AG09309 (cell line): ENCODE measurements around the gene PYGO1.

Experiments used
- DNase-seq: peaks from one replicate; pipeline ENCODE4 v3.0.0-alpha.2; 2010; ENCODE audit warnings: low read depth
- H3K4me3 ChIP-seq: 2 replicates; pipeline ENCODE4 v1.5.1; 2011; ENCODE audit warnings: mild to moderate bottlenecking, low read depth, low read length, moderate library complexity; ENCODE audit not compliant: control insufficient read depth
- TF ChIP-seq, protein P1 (sequence below): IDR thresholded peaks from 2 replicates; pipeline ENCODE4 v1.5.1; 2011; ENCODE audit warnings: mild to moderate bottlenecking, low read depth, low read length, inconsistent platforms; ENCODE audit not compliant: insufficient read depth, control insufficient read depth; ENCODE audit errors: missing control alignments

Gene PYGO1

DNA sequence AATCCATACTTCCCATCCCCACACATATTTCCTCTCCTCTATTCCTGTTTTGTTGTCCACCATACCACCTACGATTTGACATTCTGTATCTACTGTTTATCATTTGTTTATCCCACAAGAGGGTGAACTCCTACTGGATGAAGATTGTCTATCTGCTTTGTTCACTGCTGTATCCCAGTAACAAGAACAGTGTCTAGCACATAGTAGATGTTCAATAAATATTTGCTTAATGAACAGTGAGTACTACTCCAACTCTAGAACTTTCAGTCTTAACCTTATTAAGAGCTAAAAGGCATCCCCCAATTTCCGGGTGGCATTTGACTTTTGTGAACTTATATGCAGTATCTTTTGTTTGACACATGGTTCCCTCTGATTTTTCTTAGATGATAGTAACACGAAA, 1.3 kb downstream of the PYGO1 start:
- peak overlapping the region; percentile 66 for H3K4me3 ChIP-seq
- TF ChIP-seq, protein P1, sequence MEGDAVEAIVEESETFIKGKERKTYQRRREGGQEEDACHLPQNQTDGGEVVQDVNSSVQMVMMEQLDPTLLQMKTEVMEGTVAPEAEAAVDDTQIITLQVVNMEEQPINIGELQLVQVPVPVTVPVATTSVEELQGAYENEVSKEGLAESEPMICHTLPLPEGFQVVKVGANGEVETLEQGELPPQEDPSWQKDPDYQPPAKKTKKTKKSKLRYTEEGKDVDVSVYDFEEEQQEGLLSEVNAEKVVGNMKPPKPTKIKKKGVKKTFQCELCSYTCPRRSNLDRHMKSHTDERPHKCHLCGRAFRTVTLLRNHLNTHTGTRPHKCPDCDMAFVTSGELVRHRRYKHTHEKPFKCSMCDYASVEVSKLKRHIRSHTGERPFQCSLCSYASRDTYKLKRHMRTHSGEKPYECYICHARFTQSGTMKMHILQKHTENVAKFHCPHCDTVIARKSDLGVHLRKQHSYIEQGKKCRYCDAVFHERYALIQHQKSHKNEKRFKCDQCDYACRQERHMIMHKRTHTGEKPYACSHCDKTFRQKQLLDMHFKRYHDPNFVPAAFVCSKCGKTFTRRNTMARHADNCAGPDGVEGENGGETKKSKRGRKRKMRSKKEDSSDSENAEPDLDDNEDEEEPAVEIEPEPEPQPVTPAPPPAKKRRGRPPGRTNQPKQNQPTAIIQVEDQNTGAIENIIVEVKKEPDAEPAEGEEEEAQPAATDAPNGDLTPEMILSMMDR = no peak
- no peak for DNase-seq

GRCh38 chr15:55576943-55577342, 11.2 kb downstream of the PYGO1 start:
- TF ChIP-seq, protein P1 = no peak
- DNase-seq = no peak
- H3K4me3 ChIP-seq = no peak overlapping the region

GRCh38 chr15:55574096-55574495, 14.0 kb downstream of the PYGO1 start:
- TF ChIP-seq, protein P1 = no peak
- no peak overlapping the region for H3K4me3 ChIP-seq
- DNase-seq = peak; percentile 16

DNA sequence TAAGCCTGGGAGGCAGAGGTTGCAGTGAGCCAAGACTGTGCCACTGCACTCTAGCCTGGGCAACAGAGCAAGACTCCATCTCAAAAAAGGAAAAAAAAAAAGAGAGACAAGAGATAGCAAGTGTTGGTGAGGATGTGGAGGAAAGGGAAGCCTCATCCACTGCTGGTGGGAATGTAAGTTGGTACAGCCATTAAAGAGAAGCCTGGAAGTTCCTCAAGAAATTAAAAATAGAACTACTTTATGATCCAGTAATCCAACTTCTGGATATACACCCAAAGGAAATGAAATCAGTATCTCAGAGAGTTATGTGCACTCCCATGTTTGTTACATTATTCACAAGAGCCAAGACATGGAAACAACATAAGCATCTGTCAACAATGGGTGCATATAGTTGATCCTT, 14.9 kb downstream of the PYGO1 start:
- no peak overlapping the region for H3K4me3 ChIP-seq
- DNase-seq = no peak
- TF ChIP-seq, protein P1 = no peak

- DNase-seq = no peak
- TF ChIP-seq, protein P1 = no peak
- H3K4me3 ChIP-seq = no peak overlapping the region
These were observed 23.6 kb downstream of the PYGO1 start for GRCh38 chr15:55564347-55565145.

DNA sequence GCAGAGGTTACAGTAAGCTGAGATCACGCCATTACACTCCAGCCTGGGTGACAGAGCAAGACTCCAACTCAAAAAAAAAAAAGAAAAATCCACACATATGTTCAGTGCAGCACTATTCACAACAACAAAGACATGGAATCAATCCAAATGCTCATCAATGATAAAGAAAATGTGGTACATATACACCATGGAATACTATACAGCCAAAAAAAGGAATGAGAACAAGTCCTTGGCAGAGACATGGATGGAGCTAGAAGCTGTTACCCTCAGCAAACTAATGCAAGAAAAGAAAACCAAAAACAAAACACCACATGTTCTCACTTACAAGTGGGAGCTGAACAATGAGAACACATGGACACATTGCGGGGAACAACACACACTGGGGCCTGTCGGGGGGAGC, 25.5 kb downstream of the PYGO1 start:
- no peak overlapping the region for H3K4me3 ChIP-seq
- DNase-seq = no peak
- TF ChIP-seq, protein P1 = no peak
